Trophoblast cell (in vitro differentiated cells and primary cell): ENCODE measurements around the gene USF1. TPM values are rescaled to one million over a fixed set of nuclear protein-coding genes. Genes with fewer than 3 reads are reported as not detected.
A peak's percentile ranks its signal among the peaks of the same experiment; 100 is the strongest.

Experiments
- DNase-seq, 2 donors: peaks; one replicate each; pipeline ENCODE4 v3.0.0-alpha.2; 2016
- H2AFZ ChIP-seq: 2 replicates; pipeline ENCODE4 v1.6.1; 2013; ENCODE audit warnings: low read length, moderate library complexity, mild to moderate bottlenecking; ENCODE audit not compliant: insufficient read depth, poor library complexity
- H2AK5ac ChIP-seq: 2 replicates; pipeline ENCODE4 v1.6.1; 2013; ENCODE audit warnings: mild to moderate bottlenecking, low read length
- H2BK120ac ChIP-seq: 2 replicates; pipeline ENCODE4 v1.6.1; 2013; ENCODE audit warnings: low read length, mild to moderate bottlenecking, moderate library complexity; ENCODE audit not compliant: insufficient read depth, poor library complexity
- H2BK12ac ChIP-seq: 2 replicates; pipeline ENCODE4 v1.6.1; 2013; ENCODE audit warnings: mild to moderate bottlenecking, low read length, moderate library complexity
- H2BK5ac ChIP-seq: 2 replicates; pipeline ENCODE4 v1.6.1; 2013; ENCODE audit warnings: low read length, low read depth, moderate library complexity, mild to moderate bottlenecking; ENCODE audit not compliant: poor library complexity
- H3K14ac ChIP-seq: 2 replicates; pipeline ENCODE4 v1.6.1; 2013; ENCODE audit warnings: mild to moderate bottlenecking, low read length
- H3K18ac ChIP-seq: 2 replicates; pipeline ENCODE4 v1.6.1; 2013; ENCODE audit warnings: mild to moderate bottlenecking, low read length
- H3K23ac ChIP-seq: 2 replicates; pipeline ENCODE4 v1.6.1; 2013; ENCODE audit warnings: low read length
- H3K27ac ChIP-seq: 2 replicates; pipeline ENCODE4 v1.5.1; 2013; ENCODE audit warnings: low read depth, mild to moderate bottlenecking, inconsistent platforms, low read length, moderate library complexity
- H3K27me3 ChIP-seq: 2 replicates; pipeline ENCODE4 v1.6.1; 2013; ENCODE audit warnings: inconsistent platforms, mild to moderate bottlenecking, low read length, moderate library complexity; ENCODE audit not compliant: insufficient read depth
- H3K36me3 ChIP-seq, 2 experiments: 1 replicate in 1 of 2; 2 replicates in 1 of 2; pipeline ENCODE4 v1.6.1; 2013; ENCODE audit warnings: low read length in 2 of 2, mild to moderate bottlenecking in 2 of 2, moderate library complexity in 1 of 2; ENCODE audit not compliant: insufficient read depth in 2 of 2, control insufficient read depth in 1 of 2
- H3K4ac ChIP-seq: 2 replicates; pipeline ENCODE4 v1.6.1; 2013; ENCODE audit warnings: low read depth, mild to moderate bottlenecking, low read length, moderate library complexity
- H3K4me1 ChIP-seq, 2 experiments: 1 replicate in 1 of 2; 2 replicates in 1 of 2; pipeline ENCODE4 v1.6.1; 2013; ENCODE audit warnings: low read length in 2 of 2, mild to moderate bottlenecking in 2 of 2, moderate library complexity in 1 of 2; ENCODE audit not compliant: insufficient read depth in 2 of 2, control insufficient read depth in 1 of 2
- H3K4me2 ChIP-seq: 2 replicates; pipeline ENCODE4 v1.6.1; 2013; ENCODE audit warnings: inconsistent platforms, mild to moderate bottlenecking, low read length, moderate library complexity
- H3K4me3 ChIP-seq: 2 replicates; pipeline ENCODE4 v1.5.1; 2013; ENCODE audit warnings: mild to moderate bottlenecking, low read depth, low read length, inconsistent platforms
- H3K79me1 ChIP-seq: one replicate; pipeline ENCODE4 v1.6.1; 2013; ENCODE audit warnings: low read length
- H3K79me2 ChIP-seq: 2 replicates; pipeline ENCODE4 v1.6.1; 2013; ENCODE audit warnings: low read length, mild to moderate bottlenecking; ENCODE audit not compliant: control insufficient read depth, insufficient read depth, poor library complexity
- H3K9ac ChIP-seq: 2 replicates; pipeline ENCODE4 v1.6.1; 2013; ENCODE audit warnings: mild to moderate bottlenecking, low read length
- H3K9me3 ChIP-seq: 2 replicates; pipeline ENCODE4 v1.6.1; 2013; ENCODE audit warnings: low read depth, mild to moderate bottlenecking, control low read depth, inconsistent platforms, low read length; ENCODE audit not compliant: insufficient read depth
- H4K12ac ChIP-seq: 2 replicates; pipeline ENCODE4 v1.6.1; 2013; ENCODE audit warnings: low read depth, mild to moderate bottlenecking, low read length, moderate library complexity
- H4K8ac ChIP-seq: 2 replicates; pipeline ENCODE4 v1.6.1; 2013; ENCODE audit warnings: low read depth, mild to moderate bottlenecking, low read length, moderate library complexity
- H4K91ac ChIP-seq: one replicate; pipeline ENCODE4 v1.6.1; 2013; ENCODE audit warnings: low read depth, mild to moderate bottlenecking, low read length, moderate library complexity
- whole genome bisulfite sequencing: extraction: QIAGEN DNeasy Blood & Tissue Kit; methylation state at CpG from one replicate; pipeline ENCODE4 v1.1.7; 2013; ENCODE audit warnings: missing lambda C conversion rate; ENCODE audit not compliant: insufficient read length, insufficient coverage; ENCODE audit errors: extremely low coverage; 5-methylcytosine and 5-hydroxymethylcytosine counted together
- polyA plus RNA-seq: library from polyadenylated mRNA; stranded (reverse); fragments of 200-250 nt; gene quantifications from 2 replicates; pipeline ENCODE4 v1.2.3, GENCODE V29; 2013

Gene USF1, protein sequence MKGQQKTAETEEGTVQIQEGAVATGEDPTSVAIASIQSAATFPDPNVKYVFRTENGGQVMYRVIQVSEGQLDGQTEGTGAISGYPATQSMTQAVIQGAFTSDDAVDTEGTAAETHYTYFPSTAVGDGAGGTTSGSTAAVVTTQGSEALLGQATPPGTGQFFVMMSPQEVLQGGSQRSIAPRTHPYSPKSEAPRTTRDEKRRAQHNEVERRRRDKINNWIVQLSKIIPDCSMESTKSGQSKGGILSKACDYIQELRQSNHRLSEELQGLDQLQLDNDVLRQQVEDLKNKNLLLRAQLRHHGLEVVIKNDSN
- polyA plus RNA-seq = 43.5 and 43.8 TPM in 2 replicates

DNA sequence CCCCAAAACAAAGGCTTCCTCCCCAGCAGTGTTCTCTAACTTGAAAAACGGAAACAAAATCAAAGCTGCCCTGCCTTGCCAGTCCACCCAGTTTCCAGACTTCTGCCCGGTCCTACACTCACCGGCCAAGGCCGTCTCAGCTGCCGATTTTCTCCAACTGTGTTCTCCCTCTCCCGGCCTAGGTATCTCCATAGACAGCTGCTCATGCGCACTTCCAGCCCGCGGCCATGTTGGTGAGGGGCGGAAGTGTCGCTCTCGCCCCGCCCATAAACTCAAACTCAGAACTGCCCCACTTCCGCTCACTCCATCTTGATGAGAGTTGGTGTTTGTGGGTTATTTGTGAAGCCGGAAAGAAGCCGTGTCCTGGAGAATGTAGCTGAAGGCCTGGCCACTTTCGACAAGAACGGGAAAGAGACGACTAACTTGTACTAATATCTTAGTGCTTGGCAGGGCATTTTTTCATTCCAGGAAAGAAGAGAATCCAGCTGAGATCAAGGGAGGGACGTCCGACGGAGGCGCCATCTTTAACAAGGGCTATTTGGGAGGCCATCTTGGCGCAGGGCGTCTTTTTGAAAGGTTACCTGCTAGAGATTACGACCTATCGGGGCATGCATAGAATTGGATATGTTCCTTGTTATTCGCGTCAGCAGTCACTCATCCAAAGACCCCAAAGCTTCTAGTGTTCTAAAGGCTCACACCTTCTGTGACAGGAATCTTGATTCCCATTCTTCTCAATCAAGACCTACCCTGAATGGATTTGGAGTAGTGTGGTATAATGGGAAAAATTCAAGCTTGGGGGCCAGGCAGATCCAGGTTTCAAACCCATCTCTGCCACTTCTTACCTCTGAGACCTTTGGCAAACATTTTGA is at the start of gene USF1:
Gene USF1 (minus strand): TSS at position 242 of the 869 bp plus-strand sequence. CDS start 2,702 bp downstream, outside the sequence.
- peak within 1 kb of the TSS; percentile 83 for H4K91ac ChIP-seq
- peaks cover 14% of the 10 kb centered on the region for H3K9me3 ChIP-seq
- no peak within 1 kb of the TSS for H2BK12ac ChIP-seq
- WGBS = no CpG with 5 or more reads among the region's 29 CpGs
- peak within 1 kb of the TSS; percentile 91 for H4K8ac ChIP-seq
- H3K27ac ChIP-seq = peak within 1 kb of the TSS; percentile 71
- peak within 1 kb of the TSS; percentile 81 for H2BK5ac ChIP-seq
- H2AK5ac ChIP-seq = peak within 1 kb of the TSS; percentile 49
- H3K4me1 ChIP-seq = peaks cover 0 to 3% of the 10 kb centered on the region in 2 experiments
- peak within 1 kb of the TSS; percentile 51 for H4K12ac ChIP-seq
- peak within 1 kb of the TSS; percentile 81 for H3K4me2 ChIP-seq
- peak within 1 kb of the TSS; percentile 87 for H3K4me3 ChIP-seq
- peak within 1 kb of the TSS; percentile 92 for H3K14ac ChIP-seq
- H3K4ac ChIP-seq = peak within 1 kb of the TSS; percentile 53
- peak within 1 kb of the TSS; percentile 62 for H2BK120ac ChIP-seq
- peak within 1 kb of the TSS; percentile 48 for H3K18ac ChIP-seq
- peak within 1 kb of the TSS; percentile 50 for H2AFZ ChIP-seq
- peaks cover 14 to 18% of the 10 kb centered on the region in 2 experiments for H3K36me3 ChIP-seq
- peak within 1 kb of the TSS; percentile 92 for H3K9ac ChIP-seq
- peak; percentile 98 to 99 for DNase-seq
- H3K79me2 ChIP-seq = peaks cover 10% of the 10 kb centered on the region
- no peaks in the 10 kb centered on the region for H3K27me3 ChIP-seq
- no peak within 1 kb of the TSS for H3K23ac ChIP-seq
- H3K79me1 ChIP-seq = peaks cover 12% of the 10 kb centered on the region

DNA sequence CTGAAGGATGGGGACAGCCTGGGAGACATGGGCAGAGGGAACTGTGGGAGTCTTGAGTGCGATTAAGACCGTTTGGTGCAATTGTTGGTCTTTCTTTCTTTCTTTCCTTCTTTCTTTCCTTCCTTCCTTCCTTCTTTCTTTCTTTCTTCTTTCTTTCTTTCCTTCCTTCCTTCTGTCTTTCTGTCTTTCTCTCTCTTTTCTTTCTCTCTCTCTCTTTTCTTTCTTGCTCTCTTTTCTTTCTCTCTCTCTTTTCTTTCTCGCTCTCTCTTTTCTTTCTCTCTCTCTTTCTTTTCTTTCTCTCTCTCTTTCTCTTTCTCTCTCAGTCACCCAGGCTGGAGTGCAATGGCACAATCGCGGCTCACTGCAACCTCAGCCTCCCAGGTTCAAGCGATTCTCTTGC is 49.5 kb upstream of the USF1 start:
- no peak overlapping the region for H3K4me3 ChIP-seq
- peak overlapping the region; percentile 56 for H2BK120ac ChIP-seq
- no peak overlapping the region for H3K18ac ChIP-seq
- peaks cover 2 to 5% of the 10 kb centered on the region in 2 experiments for H3K36me3 ChIP-seq
- no peak overlapping the region for H2BK5ac ChIP-seq
- H3K23ac ChIP-seq = no peak overlapping the region
- H3K79me1 ChIP-seq = peaks cover 29% of the 10 kb centered on the region
- H3K9ac ChIP-seq = no peak overlapping the region
- H3K27me3 ChIP-seq = no peaks in the 10 kb centered on the region
- H3K79me2 ChIP-seq = peaks cover 3% of the 10 kb centered on the region
- no peak for DNase-seq
- H3K9me3 ChIP-seq = no peaks in the 10 kb centered on the region
- peak overlapping the region; percentile 63 for H4K91ac ChIP-seq
- H4K12ac ChIP-seq = no peak overlapping the region
- WGBS = no CpG with 5 or more reads among the region's 6 CpGs
- H3K4me1 ChIP-seq = peaks cover 31 to 35% of the 10 kb centered on the region in 2 experiments
- peak overlapping the region; percentile 49 for H2AK5ac ChIP-seq
- no peak overlapping the region for H3K14ac ChIP-seq
- no peak overlapping the region for H4K8ac ChIP-seq
- no peak overlapping the region for H2AFZ ChIP-seq
- no peak overlapping the region for H3K27ac ChIP-seq
- H3K4ac ChIP-seq = no peak overlapping the region
- no peak overlapping the region for H3K4me2 ChIP-seq
- peak overlapping the region; percentile 53 for H2BK12ac ChIP-seq

DNA sequence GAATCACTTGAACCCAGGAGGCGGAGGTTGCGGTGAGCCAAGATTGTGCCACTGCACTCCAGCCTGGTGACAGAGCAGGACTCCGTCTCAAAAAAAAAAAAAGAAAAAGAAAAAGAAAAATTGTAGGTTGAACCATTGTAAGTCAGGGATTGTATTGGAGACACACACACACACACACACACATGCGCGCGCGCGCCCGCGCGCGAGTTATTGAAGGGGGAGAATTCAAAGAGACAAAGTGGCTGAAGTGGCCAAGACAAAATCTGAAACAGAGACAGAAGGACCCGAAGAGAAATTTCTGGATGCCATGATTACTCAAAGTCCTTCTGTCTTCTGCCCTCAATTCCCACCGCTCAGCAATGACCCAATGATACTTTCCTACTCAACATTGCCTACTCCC is 48.7 kb upstream of the USF1 start:
- H2AK5ac ChIP-seq = no peak overlapping the region
- H3K4me2 ChIP-seq = no peak overlapping the region
- H3K9me3 ChIP-seq = no peaks in the 10 kb centered on the region
- H3K79me2 ChIP-seq = peaks cover 3% of the 10 kb centered on the region
- no peaks in the 10 kb centered on the region for H3K27me3 ChIP-seq
- no peak overlapping the region for H3K18ac ChIP-seq
- no peak overlapping the region for H4K12ac ChIP-seq
- H4K91ac ChIP-seq = no peak overlapping the region
- H3K23ac ChIP-seq = no peak overlapping the region
- no peak overlapping the region for H4K8ac ChIP-seq
- no peaks in the 10 kb centered on the region for H3K36me3 ChIP-seq
- H2BK120ac ChIP-seq = no peak overlapping the region
- H3K27ac ChIP-seq = no peak overlapping the region
- no peak for DNase-seq
- no peak overlapping the region for H3K4ac ChIP-seq
- H3K4me3 ChIP-seq = no peak overlapping the region
- H3K4me1 ChIP-seq = peaks cover 35 to 40% of the 10 kb centered on the region in 2 experiments
- no CpG with 5 or more reads among the region's 14 CpGs for WGBS
- no peak overlapping the region for H3K14ac ChIP-seq
- H2AFZ ChIP-seq = no peak overlapping the region
- peaks cover 33% of the 10 kb centered on the region for H3K79me1 ChIP-seq
- no peak overlapping the region for H3K9ac ChIP-seq
- H2BK12ac ChIP-seq = no peak overlapping the region
- H2BK5ac ChIP-seq = no peak overlapping the region

DNA sequence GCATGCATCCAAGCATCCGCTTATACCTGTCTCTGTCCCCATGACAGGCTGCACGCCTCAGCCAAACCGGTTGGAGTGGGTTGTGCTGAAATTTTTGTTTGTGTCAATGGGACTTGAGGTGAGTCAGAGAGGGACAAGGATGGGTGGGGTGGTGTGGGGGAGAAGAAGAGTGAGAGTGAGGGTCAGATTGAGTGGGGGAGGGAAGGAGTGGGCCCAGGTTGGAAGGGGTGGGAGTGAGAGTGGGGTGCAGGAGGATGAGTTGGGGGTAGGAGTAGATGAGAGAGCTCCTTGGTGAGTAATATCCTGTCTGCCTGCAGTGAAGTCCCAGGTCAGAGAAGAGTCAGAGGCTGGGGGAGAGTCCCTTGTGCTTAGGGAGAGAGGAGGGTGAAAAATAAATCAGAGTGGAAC is 46.8 kb upstream of the USF1 start:
- peak overlapping the region; percentile 56 for H4K91ac ChIP-seq
- no peak overlapping the region for H3K9ac ChIP-seq
- H2BK120ac ChIP-seq = no peak overlapping the region
- DNase-seq = peak; percentile 91 to 93
- no peaks in the 10 kb centered on the region for H3K36me3 ChIP-seq
- no peak overlapping the region for H3K23ac ChIP-seq
- H3K14ac ChIP-seq = no peak overlapping the region
- H2AFZ ChIP-seq = no peak overlapping the region
- H3K27me3 ChIP-seq = no peaks in the 10 kb centered on the region
- peak overlapping the region; percentile 8 for H3K4me2 ChIP-seq
- H3K4me1 ChIP-seq = peaks cover 41 to 47% of the 10 kb centered on the region in 2 experiments
- H2BK12ac ChIP-seq = no peak overlapping the region
- peak overlapping the region; percentile 37 for H3K27ac ChIP-seq
- peaks cover 39% of the 10 kb centered on the region for H3K79me1 ChIP-seq
- no peak overlapping the region for H3K4ac ChIP-seq
- H3K79me2 ChIP-seq = peaks cover 3% of the 10 kb centered on the region
- no peaks in the 10 kb centered on the region for H3K9me3 ChIP-seq
- no peak overlapping the region for H3K18ac ChIP-seq
- WGBS = no CpG with 5 or more reads among the region's 3 CpGs
- no peak overlapping the region for H2AK5ac ChIP-seq
- H4K8ac ChIP-seq = no peak overlapping the region
- H3K4me3 ChIP-seq = no peak overlapping the region
- H2BK5ac ChIP-seq = no peak overlapping the region
- no peak overlapping the region for H4K12ac ChIP-seq
